Kidney (tissue), 14 donors: ENCODE data around the gene LPCAT4. TPM values are rescaled to one million over a fixed set of nuclear protein-coding genes. Genes with fewer than 3 reads are reported as not detected.

Source experiments
- DNase-seq, 5 donors: peaks; one replicate each; pipeline ENCODE4 v3.0.0-alpha.2; 2013 to 2020
- FAIRE-seq: peaks from 2 replicates; lab custom pipeline; 2012; peaks lifted over from hg19 to GRCh38; lab: Jason Lieb, UNC
- H3K27ac ChIP-seq, 2 donors: one replicate each; pipeline ENCODE4 v1.7.0; 2013; ENCODE audit warnings: low read depth in 2 of 2, low read length in 2 of 2, inconsistent platforms in 1 of 2
- H3K27me3 ChIP-seq: one replicate; pipeline ENCODE4 v1.7.1; 2013; ENCODE audit warnings: low read length, inconsistent platforms; ENCODE audit not compliant: control insufficient read depth, insufficient read depth
- H3K36me3 ChIP-seq, 3 donors: one replicate each; pipeline versions ENCODE4 v1.7.0 to v1.7.1; 2013; ENCODE audit warnings: low read length in 3 of 3, control low read depth in 1 of 3, inconsistent platforms in 1 of 3; ENCODE audit not compliant: insufficient read depth in 3 of 3, control insufficient read depth in 2 of 3
- H3K4me1 ChIP-seq, 3 donors: one replicate each; pipeline versions ENCODE4 v1.7.0 to v1.7.1; 2013; ENCODE audit warnings: low read length in 3 of 3, inconsistent platforms in 1 of 3, low read depth in 1 of 3; ENCODE audit not compliant: control insufficient read depth in 2 of 3, insufficient read depth in 2 of 3
- H3K4me3 ChIP-seq, 3 donors: one replicate each; pipeline versions ENCODE4 v1.7.0 to v1.8.1; 2013; ENCODE audit warnings: low read length in 3 of 3, control low read depth in 1 of 3, inconsistent platforms in 1 of 3
- H3K9ac ChIP-seq, 3 donors: one replicate each; pipeline versions ENCODE4 v1.7.0 to v1.7.1; 2013; ENCODE audit warnings: low read length in 3 of 3, control low read depth in 1 of 3, inconsistent platforms in 1 of 3
- H3K9me3 ChIP-seq, 3 donors: one replicate each; pipeline versions ENCODE4 v1.7.0 to v1.7.1; 2013; ENCODE audit warnings: low read length in 3 of 3, control low read depth in 1 of 3, inconsistent platforms in 1 of 3; ENCODE audit not compliant: control insufficient read depth in 2 of 3, insufficient read depth in 1 of 3
- intact Hi-C: fragments of 100-400 bp; cut with DNase I; formaldehyde crosslinking; loops from one replicate; pipeline ENCODE4 v1.11.1; 2022
- polyA plus RNA-seq: library from polyadenylated mRNA; stranded (reverse); fragments of 350-450 nt; fragmentation: Illumina TruSeq; extraction: RNeasy Lipid Tissue Mini Kit (QIAGEN cat#74804); gene quantifications from one replicate; pipeline ENCODE4 v1.2.3, GENCODE V29; 2014; ENCODE audit warnings: low read depth, low replicate concordance; ENCODE audit not compliant: insufficient read depth
- total RNA-seq: library from RNA; stranded (reverse); fragmentation: NEBNext Ultra II Directional; extraction: Animal tissue kit (Norgen Biotek cat#: 25700); gene quantifications from one replicate; pipeline ENCODE4 v1.2.1, GENCODE V29; 2021
- TF ChIP-seq, protein P1 (sequence below): IDR thresholded peaks from 3 replicates; pipeline ENCODE4 v1.5.1; 2012; ENCODE audit warnings: mild to moderate bottlenecking, moderate library complexity, borderline replicate concordance; ENCODE audit not compliant: insufficient read depth; ENCODE audit errors: extremely low read depth
- donor health status: control.
- donor health status: control.
- donor health status: control.
- donor health status: control.
- donor health status: control.
- donor health status: DM: yes; HTN: yes; CAD: no.
- donor health status: Normal renal cell carcinoma (clear cell type).

LPCAT4 gene
- total and polyA plus RNA-seq, 2 donors from 2014 or later: 22.5 to 37.5 TPM

GRCh38 chr15:34339946-34340345 is 27.1 kb downstream of the LPCAT4 start:
- TF ChIP-seq, protein P1, sequence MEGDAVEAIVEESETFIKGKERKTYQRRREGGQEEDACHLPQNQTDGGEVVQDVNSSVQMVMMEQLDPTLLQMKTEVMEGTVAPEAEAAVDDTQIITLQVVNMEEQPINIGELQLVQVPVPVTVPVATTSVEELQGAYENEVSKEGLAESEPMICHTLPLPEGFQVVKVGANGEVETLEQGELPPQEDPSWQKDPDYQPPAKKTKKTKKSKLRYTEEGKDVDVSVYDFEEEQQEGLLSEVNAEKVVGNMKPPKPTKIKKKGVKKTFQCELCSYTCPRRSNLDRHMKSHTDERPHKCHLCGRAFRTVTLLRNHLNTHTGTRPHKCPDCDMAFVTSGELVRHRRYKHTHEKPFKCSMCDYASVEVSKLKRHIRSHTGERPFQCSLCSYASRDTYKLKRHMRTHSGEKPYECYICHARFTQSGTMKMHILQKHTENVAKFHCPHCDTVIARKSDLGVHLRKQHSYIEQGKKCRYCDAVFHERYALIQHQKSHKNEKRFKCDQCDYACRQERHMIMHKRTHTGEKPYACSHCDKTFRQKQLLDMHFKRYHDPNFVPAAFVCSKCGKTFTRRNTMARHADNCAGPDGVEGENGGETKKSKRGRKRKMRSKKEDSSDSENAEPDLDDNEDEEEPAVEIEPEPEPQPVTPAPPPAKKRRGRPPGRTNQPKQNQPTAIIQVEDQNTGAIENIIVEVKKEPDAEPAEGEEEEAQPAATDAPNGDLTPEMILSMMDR: no peak
- Histone ChIP-seq H3K9me3 (no peaks in the 10 kb centered on the region), H3K27ac (no peak overlapping the region), H3K9ac (no peak overlapping the region), H3K27me3 (no peaks in the 10 kb centered on the region), H3K4me1 (peaks cover 0 to 9% (median 7%) of the 10 kb centered on the region in 3 donors), H3K4me3 (no peak overlapping the region), H3K36me3 (no peaks in the 10 kb centered on the region)
- intact Hi-C loops: no loop called here
- DNase-seq (no peak), FAIRE-seq (no peak)

- no peaks in the 10 kb centered on the region for H3K36me3 ChIP-seq
- FAIRE-seq (no peak), DNase-seq (peak in 1 of 5 donors; percentile 60)
- peak overlapping the region; percentile 36 to 92 (median 42) for H3K4me3 ChIP-seq
- H3K27me3 ChIP-seq: no peaks in the 10 kb centered on the region
- TF ChIP-seq, protein P1: no peak
- no peak overlapping the region for H3K27ac ChIP-seq
- H3K4me1 ChIP-seq: peaks cover 0 to 9% (median 7%) of the 10 kb centered on the region in 3 donors
- H3K9ac ChIP-seq: peak overlapping the region in 1 of 3 donors; percentile 16
- H3K9me3 ChIP-seq: no peaks in the 10 kb centered on the region
- intact Hi-C loops: no loop called here
Measured at GRCh38 chr15:34338347-34338746, 28.6 kb downstream of the LPCAT4 start.

DNA sequence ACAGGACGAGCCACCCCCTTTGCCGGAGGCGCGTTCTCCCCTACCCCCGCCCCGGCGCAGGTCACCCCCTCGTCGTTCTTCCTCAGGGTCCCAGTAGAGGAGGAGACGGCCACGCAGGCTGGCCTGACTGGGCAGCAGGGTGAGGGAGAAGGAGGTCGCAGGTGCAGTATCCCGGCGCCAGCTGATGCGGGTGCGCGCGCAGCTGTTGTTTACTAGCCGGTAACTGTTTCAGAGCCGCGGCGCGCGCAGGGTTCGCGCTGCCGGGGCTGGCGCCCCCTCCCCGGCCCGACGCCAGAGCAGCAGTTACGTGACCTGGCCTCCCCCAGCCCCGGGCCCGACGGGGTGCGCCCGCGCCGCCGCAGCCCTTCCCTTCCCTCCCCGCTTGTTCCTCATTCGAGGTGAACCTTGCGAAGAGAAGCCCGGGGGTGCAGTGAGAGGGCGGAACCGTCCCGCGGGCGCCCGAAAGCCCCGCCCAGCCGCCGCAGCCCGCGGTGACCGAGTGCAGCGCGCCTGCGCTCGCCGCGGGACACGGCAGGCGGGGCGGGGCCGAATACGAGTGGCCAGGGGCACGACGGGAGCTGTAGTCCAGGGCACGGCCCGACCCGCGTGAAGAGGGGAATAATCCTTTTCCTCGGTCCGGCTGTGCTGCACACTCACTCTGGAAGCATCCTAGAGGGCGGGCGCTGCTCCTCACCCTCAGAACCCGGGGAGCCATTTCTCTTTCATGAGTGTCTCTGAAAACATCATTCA is 29.3 kb downstream of the LPCAT4 start, which contains the start of gene SLC12A6:
TSS of gene SLC12A6 (minus strand) at position 225 of the 750 bp plus-strand sequence. CDS start 1,101 bp downstream, outside the sequence.
- Histone ChIP-seq H3K4me1 (peaks cover 0 to 9% (median 7%) of the 10 kb centered on the region in 3 donors), H3K27me3 (no peaks in the 10 kb centered on the region), H3K4me3 (peak within 1 kb of the TSS; percentile 81 to 92 (median 92)), H3K36me3 (no peaks in the 10 kb centered on the region), H3K9ac (peak within 1 kb of the TSS; percentile 61 to 76 (median 71)), H3K9me3 (no peaks in the 10 kb centered on the region), H3K27ac (peak within 1 kb of the TSS; percentile 87 to 92)
- TF ChIP-seq, protein P1: no peak
- DNase-seq (peak; percentile 91 to 96 (median 94)), FAIRE-seq (no peak)
- intact Hi-C loops: no loop called here
